ENCODE data around the gene WNT7B.

Gene WNT7B

GRCh38 chr22:45903355-45904135 lies 73.4 kb downstream of the WNT7B start:
- DNase-seq = no peak

GRCh38 chr22:45897736-45898135 lies 79.2 kb downstream of the WNT7B start:
- no peak for DNase-seq

GRCh38 chr22:45896964-45897538 lies 79.9 kb downstream of the WNT7B start:
- no peak for DNase-seq

GRCh38 chr22:45896153-45896951 lies 80.6 kb downstream of the WNT7B start:
- no peak for DNase-seq

- DNase-seq = no peak
These were observed 81.4 kb downstream of the WNT7B start for GRCh38 chr22:45895436-45896152.

GRCh38 chr22:45893516-45893915 lies 83.4 kb downstream of the WNT7B start:
- DNase-seq = no peak

- DNase-seq = no peak
These were observed 84.1 kb downstream of the WNT7B start for GRCh38 chr22:45892681-45893461.

GRCh38 chr22:45891996-45892621 lies 84.9 kb downstream of the WNT7B start:
- DNase-seq = no peak

- DNase-seq = no peak
These were observed 85.4 kb downstream of the WNT7B start for GRCh38 chr22:45891471-45891995.

- DNase-seq = no peak
These were observed 85.9 kb downstream of the WNT7B start for GRCh38 chr22:45891021-45891421.

- DNase-seq = no peak
These were observed 86.7 kb downstream of the WNT7B start for GRCh38 chr22:45890351-45890635.

- DNase-seq = no peak
These were observed 87.2 kb downstream of the WNT7B start for GRCh38 chr22:45889539-45890350.

- DNase-seq = no peak
These were observed 87.8 kb downstream of the WNT7B start for GRCh38 chr22:45889093-45889538.

- DNase-seq = no peak
These were observed 88.5 kb downstream of the WNT7B start for GRCh38 chr22:45888221-45889092.

- no peak for DNase-seq
These were observed 89.5 kb downstream of the WNT7B start for GRCh38 chr22:45887202-45888131.

GRCh38 chr22:45886540-45886939 lies 90.4 kb downstream of the WNT7B start:
- DNase-seq = no peak

- no peak for DNase-seq
These were observed 91.0 kb downstream of the WNT7B start for GRCh38 chr22:45885941-45886395.

- DNase-seq = no peak
These were observed 91.7 kb downstream of the WNT7B start for GRCh38 chr22:45885171-45885840.

Data from activated CD8-positive, alpha-beta memory T cell treated with anti-CD3 and anti-CD28 coated beads, Interleukin-2, amount 50 U/mL, for 48 hours (primary cell).